PC-3 (cell line): ENCODE data around the gene DUSP5.

Experiments
- CTCF ChIP-seq: fragments of 300-600 bp; sonication (generic); conservative IDR thresholded peaks from 2 replicates; pipeline ENCODE4 v1.5.1; 2017; ENCODE audit warnings: antibody characterized with exemption, low read depth, mild to moderate bottlenecking, low read length
- EZH2 ChIP-seq: fragments of 300-600 bp; sonication (generic); IDR thresholded peaks from one replicate; pipeline ENCODE4 v1.6.1; 2017; ENCODE audit warnings: antibody characterized with exemption, mild to moderate bottlenecking, low read length; ENCODE audit not compliant: unreplicated experiment
- EZH2phosphoT487 ChIP-seq: fragments of 300-600 bp; sonication (generic); IDR thresholded peaks from 2 replicates; pipeline ENCODE4 v1.6.1; 2018; ENCODE audit warnings: mild to moderate bottlenecking, antibody characterized with exemption, low read length, borderline replicate concordance

- TF ChIP-seq CTCF, result no peak
- TF ChIP-seq EZH2, result no peak
- no peak for TF ChIP-seq EZH2phosphoT487
These were observed 1.8 kb upstream of the DUSP5 start for GRCh38 chr10:110495731-110496552.
